Stimulated activated CD4-positive, alpha-beta T cell treated with anti-CD3 and anti-CD28 coated beads, Interleukin-4, amount 100 ng/mL, for 1 hour (primary cell): ENCODE results near the gene ZBP1.

Source experiments
- DNase-seq: peaks from one replicate; pipeline ENCODE4 v3.0.0-alpha.2; 2020

Gene ZBP1

DNA sequence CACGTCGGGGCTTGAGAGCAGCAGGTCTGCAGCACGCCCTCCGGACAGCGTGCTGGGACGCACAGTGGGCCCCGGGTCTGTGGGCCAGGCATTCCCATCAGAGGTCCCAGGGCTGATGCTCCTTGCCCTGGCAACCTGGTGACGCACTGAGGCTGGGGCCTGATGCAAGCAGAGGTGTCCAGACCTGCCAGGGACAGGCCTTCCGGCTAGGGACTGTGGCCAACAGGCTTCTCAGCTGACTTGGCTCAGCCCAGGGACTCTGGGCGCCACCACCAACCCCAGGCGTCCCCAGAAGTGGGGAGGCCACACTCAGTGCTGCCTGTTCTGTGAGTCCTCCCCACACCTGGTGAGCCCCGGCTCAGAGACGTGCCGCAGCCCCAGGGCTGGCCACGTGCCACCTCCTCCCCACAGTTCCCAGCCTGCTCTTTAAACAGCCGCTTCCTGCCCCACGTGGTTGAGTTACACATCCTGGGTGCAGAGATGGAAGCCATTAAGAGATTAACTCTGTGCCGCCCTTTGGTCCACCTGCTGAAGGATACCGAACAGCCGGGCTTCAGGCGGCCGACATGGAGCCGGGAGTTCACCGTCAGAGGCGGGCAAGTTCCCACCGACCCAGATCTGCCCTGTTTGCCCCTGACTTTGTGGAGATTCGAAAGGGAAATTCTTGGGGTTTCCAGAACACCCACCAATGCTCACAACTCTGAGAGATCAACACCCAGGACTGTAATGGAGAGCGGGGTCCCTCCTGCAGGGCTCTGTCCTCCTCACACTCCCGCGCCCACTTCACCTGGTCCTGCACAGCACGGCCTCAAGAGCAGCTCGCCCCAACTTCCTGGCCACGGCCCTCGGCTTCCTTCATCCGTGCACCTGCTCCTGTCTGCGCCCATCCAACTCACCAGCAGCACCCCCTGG, 37.6 kb upstream of the ZBP1 start:
- DNase-seq = peak; percentile 37

DNA sequence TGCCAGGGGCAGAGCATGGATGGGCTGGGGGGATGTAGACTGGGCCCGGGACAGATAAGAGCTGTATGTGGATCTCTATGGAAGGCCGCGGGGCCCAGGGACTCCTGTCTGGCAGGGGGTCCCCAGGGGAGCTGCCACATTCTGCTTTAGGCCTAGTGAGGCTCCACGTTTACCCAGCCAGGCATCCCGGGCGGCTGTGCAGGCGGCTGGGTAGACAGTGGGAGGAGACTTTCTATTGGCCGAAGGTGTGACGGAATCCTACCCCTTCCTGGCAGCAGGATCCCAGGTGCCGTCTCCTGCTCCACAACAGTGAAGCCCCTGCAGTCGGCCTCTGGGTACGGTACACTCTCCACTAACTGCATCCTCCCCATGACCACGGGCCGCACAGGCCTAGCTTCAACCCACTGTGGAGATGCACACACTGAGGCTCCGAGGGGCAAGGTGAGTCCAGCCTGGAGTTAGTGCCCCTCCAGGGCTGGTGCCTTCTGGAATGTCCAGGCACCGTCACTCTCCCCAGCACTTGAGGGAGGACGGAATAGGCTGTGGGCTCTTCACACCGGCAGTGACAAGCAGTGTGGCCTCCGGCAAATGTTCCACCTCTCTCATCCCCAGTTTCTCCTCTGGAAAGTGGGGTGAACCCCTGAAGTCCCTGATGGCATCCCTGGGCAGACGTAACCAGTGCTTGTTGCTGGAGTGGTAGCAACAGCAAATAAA, 36.8 kb upstream of the ZBP1 start:
- no peak for DNase-seq

DNA sequence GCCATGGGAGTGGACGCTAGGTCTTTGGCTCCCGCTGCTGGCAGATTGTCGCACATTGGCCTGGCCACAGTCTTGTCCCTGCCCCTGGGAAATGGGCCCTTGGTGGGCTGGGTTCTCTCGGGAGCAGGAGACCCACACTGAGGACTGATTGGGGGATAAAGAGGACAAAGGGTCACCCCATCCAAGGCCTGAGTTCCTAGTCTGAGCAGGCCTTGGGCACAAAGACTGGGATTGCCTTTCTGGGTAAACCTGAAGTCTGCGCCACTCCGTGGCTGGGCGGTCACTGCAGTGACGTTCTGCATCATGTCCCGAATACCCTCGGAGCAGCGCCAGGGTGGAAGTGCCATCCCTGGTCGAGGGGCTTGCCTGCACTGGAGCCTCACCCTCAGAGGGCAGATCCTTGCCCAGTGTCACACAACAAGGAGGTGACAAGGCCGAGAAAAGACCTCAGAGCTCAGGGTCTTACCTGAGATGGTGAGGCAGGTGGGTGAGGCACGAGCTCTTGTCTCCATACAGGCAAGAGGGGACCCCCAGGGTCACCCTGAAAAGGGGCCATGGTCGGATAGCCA, 36.1 kb upstream of the ZBP1 start:
- no peak for DNase-seq

DNA sequence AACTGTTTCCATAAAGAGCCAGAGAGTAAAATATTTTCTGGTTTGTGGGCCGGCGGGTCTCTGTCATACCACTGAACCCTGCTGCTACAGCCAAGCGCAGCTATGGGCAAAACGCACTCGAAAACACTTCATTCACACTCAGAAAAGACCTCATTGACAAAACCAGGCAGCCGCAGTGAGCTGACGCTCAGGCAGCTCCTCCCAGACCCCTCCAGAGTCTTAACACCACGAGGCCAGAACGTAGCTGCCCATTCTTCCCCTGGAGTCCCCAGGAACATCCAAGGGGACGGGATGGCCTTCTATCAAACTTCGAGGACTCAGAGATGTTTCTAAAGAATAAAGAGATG, 35.6 kb upstream of the ZBP1 start:
- DNase-seq = no peak

DNA sequence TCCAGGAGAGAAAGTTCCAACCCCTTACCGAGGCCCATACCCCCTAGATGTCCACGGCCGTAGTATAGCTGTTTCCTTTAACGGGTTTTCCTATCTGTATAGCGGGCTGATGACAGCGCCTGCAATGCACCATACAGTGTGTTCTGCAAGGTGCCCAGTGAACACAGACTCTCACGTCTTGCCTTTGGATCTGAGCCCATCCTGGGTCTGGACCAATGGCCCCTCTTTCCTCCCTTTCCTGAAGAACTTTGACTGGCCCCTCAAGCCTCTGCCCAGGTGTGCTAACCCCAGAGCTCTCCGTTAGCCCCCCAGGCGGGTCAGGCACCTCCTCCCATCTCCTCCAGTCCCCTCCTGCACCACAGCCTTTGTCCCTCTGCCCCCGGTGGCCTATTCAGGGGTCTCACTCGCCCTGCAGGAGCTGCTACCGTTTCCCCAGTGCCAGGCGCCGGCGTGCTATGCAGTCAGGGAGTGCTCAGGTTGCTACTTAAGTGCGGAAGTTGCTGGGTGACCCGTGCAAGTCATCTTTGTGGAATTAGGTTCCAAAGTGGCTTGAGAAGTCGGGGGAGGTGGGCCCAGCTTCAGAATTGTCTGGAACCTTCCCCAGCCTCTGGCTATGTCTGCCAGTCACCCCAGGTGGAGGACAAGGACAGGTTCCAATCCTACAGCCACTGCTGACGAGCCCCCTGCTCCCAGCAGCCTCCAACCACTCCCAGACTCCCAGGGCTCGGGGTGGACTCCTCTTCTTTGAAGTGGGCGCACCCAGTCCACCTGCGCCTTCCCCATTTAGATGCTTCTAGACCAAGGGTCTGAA, 35.0 kb upstream of the ZBP1 start:
- DNase-seq = no peak

DNA sequence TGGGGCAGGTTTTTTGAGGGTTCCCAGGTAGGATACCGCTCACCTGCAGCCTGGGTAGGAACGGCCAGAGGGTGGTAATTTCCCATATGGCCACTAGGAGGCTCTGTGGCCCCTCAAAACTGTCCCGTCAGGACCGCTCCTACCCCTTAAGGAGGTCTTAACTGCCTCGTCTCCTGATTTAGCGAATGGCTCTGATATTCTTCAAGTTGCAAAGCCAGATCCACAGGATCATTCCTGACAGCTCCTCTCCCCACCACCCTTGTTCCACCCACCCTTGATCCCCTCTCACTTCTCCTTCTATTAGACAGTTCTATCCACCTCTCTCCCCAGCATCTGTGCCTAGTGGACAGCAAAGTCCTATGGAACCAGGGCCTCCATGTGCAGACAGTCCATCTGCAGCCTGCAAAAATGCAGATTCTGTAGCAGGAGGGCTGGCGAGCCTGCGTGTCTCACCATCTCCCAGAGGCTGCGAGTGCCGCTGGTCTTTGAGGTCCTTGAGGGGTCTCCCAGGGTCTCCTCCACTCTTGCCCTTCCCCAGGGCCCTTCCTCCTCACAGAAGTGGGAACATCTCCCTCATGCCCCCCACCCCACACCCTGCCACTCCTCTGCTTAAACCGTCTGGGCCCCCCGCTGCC, 34.3 kb upstream of the ZBP1 start:
- peak; percentile 50 for DNase-seq

DNA sequence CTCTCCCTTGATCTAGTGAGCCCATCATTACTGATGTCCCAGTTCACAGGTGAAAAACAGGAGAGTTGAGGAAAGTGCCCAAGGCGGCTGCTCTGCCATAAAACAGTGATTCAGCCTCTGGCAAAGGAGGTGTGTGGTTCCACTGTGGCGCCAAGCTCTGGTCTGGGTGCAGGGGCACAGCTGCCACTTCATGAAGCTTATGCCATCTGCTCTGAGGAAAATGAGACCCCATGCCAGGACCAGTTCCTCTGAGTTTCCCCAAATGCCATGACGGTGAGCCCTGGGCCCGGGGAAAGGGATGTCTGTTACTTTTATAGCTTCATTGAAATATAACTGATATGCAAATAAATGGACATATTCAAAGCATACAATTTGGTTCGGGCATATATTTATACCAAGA, 33.7 kb upstream of the ZBP1 start:
- no peak for DNase-seq

DNA sequence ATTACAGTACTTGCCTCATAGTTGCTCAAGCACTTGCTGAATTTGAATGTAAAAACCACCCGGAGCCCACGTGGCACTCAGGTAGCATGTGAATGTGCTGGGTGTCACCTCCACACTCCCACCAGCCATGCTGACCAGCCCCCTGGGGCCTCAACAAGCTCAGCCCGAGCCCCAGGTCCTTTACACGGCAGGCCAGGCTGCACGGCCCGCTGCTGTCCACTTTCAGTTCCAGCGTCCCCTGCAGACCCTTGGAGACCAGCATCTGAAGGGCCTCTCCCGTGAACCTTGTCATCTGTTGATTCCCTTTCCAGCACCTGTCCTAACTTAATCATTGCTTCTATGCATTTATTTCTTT, 33.3 kb upstream of the ZBP1 start:
- DNase-seq = no peak

DNA sequence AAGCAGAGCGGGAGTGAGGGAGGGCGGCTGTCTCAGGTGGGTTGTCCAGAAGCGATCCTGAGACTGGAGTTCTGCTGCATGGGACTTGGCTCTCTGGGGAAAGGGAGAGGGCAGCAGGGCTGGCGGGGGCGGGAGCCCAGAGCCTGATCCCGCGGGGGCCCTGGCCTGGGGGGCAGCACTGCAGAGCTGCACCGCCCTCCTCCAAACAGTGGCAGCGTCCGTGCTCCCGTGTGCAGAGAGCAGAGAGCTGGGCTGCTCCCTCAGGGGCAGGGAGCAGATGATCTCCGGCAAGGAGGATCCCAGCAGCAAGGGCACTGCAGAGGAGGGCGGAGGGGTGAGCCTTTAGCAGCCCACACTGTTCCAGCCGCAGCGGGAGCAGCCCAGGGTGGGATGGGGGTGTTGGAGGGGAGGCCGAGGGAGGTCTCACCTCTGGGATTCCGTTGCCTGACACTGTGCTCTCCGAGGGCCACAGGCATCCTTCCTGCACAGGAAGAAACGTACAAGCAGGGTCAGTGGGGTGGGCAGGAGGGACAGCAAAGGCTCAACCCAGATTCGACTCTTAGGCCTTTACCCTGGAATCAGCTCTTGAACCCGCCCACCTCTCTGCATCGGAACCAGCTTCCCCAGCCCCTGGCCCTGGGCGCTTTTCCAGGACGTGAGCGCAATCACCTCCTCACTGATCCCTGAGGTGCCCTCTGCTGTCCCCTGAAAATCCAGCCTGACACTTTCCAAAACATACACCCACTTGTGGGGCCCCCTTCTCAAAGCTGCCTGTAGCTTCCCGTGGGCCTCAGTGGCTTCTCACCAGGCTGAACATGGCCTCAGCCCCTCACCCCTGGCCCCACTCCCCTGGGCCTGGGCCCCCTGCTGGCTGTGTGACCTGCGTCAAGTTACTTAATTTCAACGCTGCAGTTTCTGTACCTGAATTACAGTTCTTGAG, 32.6 kb upstream of the ZBP1 start:
- no peak for DNase-seq

DNA sequence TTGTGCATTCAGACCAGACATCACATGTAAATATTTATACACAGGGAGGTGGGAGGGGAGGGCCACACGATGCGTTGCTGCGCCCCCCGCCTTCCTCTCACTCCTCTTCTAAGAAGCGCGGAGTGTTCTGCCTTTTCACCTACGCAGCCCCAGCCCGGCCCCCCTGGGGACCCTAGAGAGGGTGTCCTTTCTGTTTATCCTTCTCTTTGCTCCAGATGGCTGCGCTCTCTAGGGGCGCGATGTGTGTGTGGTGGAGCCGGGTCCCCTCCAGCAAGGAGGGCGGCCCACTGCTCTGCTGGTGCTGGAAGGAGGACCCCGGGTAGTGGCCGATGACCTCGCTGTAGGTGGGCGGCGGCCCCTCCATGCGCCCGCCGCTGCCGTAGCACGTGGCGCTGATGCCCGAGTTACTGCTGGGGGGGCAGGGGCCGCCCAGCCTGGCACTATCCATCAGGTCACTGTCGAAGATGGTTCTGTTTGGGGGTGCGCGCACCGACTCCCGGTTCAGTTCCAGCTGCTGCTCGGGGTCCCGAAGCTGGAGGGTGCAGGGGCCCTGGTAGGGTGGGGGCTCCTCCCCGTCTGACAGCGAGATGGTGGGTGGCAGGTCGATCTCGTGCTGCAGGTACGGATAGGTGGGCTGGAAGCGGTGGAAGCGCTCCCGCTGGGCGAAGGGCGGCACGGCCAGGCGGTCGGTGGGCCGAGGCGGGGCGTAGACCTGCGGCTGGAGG, 31.8 kb upstream of the ZBP1 start:
- DNase-seq = no peak

DNA sequence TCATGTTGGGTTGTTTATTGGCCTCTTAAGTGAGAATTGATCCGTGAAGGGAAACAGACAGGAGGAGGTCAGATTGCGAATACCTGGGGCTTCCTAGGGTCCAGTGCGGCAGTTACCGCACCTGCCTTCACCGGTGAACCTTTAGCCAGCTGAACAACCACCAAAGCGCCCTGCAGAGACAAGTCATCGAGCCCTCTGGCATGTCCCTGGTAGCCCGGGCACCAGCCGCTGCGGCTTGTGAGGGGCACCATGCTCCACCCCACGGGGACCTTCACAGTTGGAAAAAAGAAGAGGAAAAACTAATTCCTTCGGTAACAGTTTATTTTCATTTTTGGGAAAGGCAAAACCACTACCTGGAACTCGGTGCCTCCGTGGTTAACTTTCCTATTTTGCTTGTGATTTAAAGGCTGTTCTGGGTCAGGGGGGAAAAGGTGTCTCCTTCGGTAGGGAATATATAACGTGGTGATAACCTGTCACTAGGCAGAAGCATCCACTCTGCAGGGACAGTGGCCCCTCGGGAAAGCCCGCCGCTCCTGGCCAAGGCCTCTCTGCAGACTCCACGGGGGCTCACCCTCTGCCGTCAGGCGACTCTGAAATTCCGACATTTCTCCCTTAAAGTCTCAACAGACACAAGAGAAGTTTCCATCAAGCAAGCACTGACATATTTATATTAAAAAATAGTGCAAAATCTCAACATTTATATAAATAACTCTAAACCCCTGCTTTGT, 30.7 kb upstream of the ZBP1 start:
- no peak for DNase-seq

DNA sequence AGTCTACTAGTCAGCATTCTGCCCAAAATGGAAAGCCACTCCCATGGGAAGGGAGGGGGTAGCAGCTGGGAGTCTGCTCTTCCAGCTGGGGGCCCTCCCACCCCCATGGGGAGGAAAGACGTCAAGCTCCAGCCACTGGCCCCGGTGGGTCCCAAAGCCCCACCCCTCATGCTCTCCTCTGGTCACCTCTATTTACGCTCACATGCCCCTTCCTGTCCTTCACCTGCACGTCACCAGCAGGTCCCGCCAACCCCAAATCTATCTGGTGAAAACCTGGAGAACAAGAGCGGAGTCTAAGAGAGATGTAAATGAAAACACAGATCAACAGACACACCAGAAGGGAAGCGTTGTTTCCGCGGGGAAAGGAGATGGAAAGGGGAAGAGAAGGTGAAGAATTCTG, 30.0 kb upstream of the ZBP1 start:
- no peak for DNase-seq

DNA sequence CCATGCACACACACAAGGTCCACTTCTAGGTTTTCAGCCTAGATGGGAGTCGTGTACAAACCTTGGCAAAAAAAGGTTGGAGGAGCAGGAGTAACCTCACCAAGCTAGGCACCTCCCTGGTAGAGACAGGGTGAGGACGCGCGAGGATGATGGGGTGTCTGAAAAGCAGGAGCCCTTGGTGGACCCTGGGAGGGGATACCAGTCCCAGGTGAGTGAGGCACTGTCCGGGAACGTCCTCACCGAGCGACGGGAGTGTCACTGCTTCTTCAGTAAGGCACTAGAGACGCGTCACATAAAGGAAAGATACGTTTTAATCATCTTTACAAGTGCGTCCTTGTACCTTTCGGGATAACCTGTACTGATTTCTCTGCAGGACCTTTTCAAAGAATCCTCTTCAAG, 29.4 kb upstream of the ZBP1 start:
- DNase-seq = no peak

DNA sequence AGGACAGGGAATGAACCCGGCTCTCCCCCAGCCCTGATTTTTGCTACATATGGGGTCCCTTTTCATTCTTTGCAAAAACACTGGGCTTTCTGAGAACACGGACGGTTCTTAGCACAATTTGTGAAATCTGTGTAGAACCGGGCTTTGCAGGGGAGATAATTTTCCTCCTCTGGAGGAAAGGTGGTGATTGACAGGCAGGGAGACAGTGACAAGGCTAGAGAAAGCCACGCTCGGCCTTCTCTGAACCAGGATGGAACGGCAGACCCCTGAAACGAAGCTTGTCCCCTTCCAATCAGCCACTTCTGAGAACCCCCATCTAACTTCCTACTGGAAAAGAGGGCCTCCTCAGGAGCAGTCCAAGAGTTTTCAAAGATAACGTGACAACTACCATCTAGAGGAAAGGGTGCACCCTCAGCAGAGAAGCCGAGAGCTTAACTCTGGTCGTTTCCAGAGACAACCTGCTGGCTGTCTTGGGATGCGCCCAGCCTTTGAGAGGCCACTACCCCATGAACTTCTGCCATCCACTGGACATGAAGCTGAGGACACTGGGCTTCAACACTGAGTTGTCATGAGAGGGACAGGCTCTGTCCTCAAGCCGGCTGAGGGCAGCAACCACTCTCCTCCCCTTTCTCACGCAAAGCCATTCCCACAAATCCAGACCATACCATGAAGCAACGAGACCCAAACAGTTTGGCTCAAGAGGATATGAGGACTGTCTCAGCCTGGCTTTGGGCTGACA, 28.8 kb upstream of the ZBP1 start:
- DNase-seq = no peak

DNA sequence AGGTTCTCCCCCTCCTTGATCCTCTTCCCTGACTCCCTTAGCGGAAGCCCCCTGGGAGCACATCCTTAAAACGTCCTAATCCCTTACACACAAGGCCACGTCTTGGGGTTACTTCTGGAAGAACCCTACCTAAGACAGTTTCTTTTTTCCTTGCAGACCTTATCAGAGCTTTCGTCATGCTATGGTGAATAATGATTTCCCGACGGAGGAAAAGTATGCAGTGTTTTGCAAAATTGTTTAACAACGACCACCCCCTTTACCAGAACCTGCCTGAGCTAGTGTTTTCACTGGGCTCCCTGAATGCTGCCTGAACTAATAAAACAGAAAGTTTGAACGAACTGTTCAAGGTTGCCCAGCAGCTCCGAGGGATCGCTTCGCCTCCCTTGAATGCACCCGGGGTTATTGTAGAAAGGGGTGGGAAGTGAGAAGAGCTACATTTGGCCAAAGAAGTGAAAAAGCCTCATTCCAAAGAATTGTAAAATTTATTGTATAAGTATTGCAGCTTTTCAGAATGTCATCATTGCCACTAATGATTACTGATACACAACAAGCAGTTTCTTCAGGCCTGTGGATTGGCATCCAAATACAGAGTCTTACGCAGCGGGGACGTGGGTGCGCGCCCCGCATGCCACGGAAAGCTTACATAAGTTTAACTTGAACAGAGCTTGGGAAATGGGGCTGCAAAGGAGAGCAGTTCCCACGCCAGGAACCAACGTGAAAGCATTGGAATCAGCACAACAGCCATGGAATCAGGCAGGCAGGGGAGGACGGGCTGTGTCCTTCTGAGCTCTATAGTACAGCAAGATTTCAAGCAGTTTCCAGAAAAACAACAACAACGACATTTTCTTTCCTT, 27.9 kb upstream of the ZBP1 start:
- no peak for DNase-seq

DNA sequence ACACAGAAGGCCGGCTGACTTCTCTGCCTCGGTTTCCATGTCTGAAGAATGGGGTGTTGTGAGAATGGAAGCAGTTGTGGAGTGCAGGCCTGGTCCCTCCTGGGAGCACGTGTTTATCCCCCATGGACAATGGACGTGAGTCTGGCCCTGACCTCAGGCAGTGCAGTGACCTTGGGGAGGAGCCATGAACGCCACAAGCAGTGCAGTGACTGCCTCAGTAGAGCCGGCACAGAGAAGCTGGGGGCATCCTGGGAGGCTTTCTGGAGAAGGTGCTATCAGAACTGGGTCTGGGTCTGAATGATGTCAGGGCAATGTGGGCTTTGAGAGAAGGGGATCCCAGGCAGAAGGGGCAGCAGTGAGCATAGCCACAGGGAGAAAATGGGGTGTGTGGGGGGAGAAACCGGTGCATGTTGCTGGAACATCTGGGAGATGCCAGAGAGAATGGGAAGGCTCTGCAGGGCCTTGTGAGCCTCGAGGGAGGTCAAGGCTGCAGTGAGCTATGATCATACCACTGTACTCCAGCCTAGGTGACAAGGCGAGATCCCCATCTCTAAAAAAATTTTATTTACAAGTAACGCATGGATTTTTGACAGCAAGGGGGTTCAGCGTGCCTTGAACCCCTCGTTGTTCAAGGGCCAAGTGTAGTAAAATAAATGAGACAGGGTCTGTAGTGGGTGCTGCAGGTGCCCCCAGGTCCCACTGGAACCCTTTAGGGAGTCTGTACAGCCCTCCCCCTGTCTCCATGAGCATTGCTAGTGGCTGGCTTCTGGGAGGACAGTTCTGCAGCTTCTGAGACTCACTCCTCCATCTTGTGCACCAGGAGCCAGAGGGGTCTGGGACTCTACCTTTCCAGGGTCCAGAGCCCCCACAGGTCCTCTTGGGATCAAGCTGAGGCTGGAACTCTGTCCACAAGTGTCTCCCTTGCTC, 27.0 kb upstream of the ZBP1 start:
- DNase-seq = no peak

DNA sequence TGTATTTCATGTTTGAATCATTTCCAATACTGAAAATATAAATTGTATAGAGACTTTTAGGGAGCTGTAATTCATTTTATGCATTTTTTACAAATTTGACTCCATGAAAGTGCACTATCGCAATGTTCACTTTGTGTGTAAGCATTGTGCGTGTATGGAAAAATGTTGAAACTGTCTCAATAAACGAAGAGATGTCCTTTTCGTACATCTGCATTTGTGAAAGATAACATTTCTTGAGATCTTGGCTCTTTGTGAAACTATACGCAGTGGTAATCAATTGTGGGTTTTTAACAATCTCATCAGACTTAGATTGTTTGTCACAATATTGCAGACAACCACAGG, 18.6 kb upstream of the ZBP1 start:
- DNase-seq = no peak
